Peyer's patch (tissue), 4 donors: ENCODE data around the gene NRXN3.

Experiments used
- POLR2A ChIP-seq, 2 donors: fragments of 450-650 bp; IDR thresholded peaks; one replicate each; pipeline ENCODE4 v1.5.1; 2017; ENCODE audit warnings: antibody characterized with exemption in 2 of 2, mild to moderate bottlenecking in 2 of 2, moderate library complexity in 2 of 2
- TF ChIP-seq, protein P1 (sequence below), 6 experiments: fragments of 450-650 bp in 4 of 6; fragments of 200-600 bp in 2 of 6; sonication (generic) in 1 of 6; IDR thresholded peaks; one replicate each; pipeline ENCODE4 v1.5.1; 2017 to 2019; ENCODE audit warnings: antibody characterized with exemption in 6 of 6, mild to moderate bottlenecking in 3 of 6, moderate library complexity in 1 of 6

DNA sequence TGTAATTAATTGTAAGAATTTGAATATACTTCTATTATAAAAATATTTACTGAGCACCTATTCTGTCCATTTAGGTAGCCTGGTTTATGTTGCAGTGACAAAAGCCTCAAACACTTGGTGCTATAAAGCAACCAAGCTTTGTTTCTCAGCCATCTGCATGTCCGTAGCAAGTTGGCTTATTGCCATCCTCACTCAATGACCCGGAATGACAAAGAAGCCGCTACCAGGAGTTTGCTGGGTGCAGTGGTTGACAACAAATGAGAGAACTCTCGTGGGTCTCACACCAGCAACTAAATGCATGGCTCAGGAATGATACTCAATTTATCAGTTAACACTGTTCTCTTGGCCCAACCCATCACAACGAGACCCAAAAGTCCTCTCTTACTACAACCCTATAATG lies 1488.0 kb downstream of the NRXN3 start:
- TF ChIP-seq, protein P1, sequence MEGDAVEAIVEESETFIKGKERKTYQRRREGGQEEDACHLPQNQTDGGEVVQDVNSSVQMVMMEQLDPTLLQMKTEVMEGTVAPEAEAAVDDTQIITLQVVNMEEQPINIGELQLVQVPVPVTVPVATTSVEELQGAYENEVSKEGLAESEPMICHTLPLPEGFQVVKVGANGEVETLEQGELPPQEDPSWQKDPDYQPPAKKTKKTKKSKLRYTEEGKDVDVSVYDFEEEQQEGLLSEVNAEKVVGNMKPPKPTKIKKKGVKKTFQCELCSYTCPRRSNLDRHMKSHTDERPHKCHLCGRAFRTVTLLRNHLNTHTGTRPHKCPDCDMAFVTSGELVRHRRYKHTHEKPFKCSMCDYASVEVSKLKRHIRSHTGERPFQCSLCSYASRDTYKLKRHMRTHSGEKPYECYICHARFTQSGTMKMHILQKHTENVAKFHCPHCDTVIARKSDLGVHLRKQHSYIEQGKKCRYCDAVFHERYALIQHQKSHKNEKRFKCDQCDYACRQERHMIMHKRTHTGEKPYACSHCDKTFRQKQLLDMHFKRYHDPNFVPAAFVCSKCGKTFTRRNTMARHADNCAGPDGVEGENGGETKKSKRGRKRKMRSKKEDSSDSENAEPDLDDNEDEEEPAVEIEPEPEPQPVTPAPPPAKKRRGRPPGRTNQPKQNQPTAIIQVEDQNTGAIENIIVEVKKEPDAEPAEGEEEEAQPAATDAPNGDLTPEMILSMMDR (IDR thresholded peaks at IDR 0.05), result no peak
- no peak for TF ChIP-seq POLR2A (IDR thresholded peaks at IDR 0.05)
